Erythroblast (primary cell): Measurements from ENCODE around the gene FNIP1.

Experiments used
- GATA1 ChIP-seq: IDR thresholded peaks from 2 replicates; pipeline ENCODE4 v1.6.1; 2011; ENCODE audit warnings: low read depth, mild to moderate bottlenecking, control low read depth, low read length, moderate library complexity
- POLR2A ChIP-seq: IDR thresholded peaks from 2 replicates; pipeline ENCODE4 v1.6.1; 2011; ENCODE audit warnings: mild to moderate bottlenecking, low read length

DNA sequence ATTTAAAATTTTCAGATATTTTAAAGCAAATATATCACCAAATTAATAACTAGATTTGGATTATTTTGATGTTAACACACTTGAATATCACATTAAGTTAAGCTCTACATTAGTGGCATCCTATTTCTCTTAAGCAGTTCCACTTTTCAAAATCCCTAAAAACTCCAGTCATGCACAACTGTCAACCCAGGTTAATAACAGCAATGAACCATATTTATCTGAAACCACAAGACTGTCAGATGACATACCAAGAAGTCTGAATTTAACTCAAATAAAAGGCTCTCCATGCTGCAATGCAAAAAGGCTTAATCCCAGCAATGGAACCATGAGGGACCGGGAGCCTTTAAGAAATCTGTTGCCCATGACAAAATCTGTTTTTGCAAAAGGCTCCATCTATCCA, 27.5 kb downstream of the FNIP1 start:
- TF ChIP-seq POLR2A (no peak), GATA1 (no peak)
